H9 (cell line): Measurements from ENCODE around the gene GSN. TPM values are rescaled to one million over a fixed set of nuclear protein-coding genes. Genes with fewer than 3 reads are reported as not detected.

Source experiments
- DNase-seq: peaks from one replicate; pipeline ENCODE4 v3.0.0-alpha.2; 2017
- H2AFZ ChIP-seq: one replicate; pipeline ENCODE4 v1.6.1; 2013; ENCODE audit warnings: mild to moderate bottlenecking, low read length, control low read depth, moderate library complexity
- H2AK5ac ChIP-seq: 2 replicates; pipeline ENCODE4 v1.6.1; 2013; ENCODE audit warnings: low read length, control low read depth, mixed read lengths; ENCODE audit not compliant: insufficient read length
- H2BK120ac ChIP-seq: one replicate; pipeline ENCODE4 v1.6.1; 2013; ENCODE audit warnings: low read depth, mild to moderate bottlenecking, low read length, control low read depth, inconsistent platforms; ENCODE audit not compliant: poor library complexity, severe bottlenecking
- H2BK12ac ChIP-seq: 2 replicates; pipeline ENCODE4 v1.6.1; 2013; ENCODE audit warnings: low read length, control low read depth, mixed read lengths, low read depth; ENCODE audit not compliant: insufficient read length
- H2BK15ac ChIP-seq: 2 replicates; pipeline ENCODE4 v1.6.1; 2013; ENCODE audit warnings: low read depth, low read length, control low read depth
- H2BK20ac ChIP-seq: one replicate; pipeline ENCODE4 v1.6.1; 2013; ENCODE audit warnings: low read depth, mild to moderate bottlenecking, low read length, control low read depth, inconsistent platforms; ENCODE audit not compliant: poor library complexity, severe bottlenecking
- H2BK5ac ChIP-seq: 2 replicates; pipeline ENCODE4 v1.6.1; 2013; ENCODE audit warnings: low read length, control low read depth, mixed read lengths; ENCODE audit not compliant: insufficient read length
- H3K14ac ChIP-seq: 2 replicates; pipeline ENCODE4 v1.6.1; 2013; ENCODE audit warnings: low read length, control low read depth; ENCODE audit not compliant: insufficient read depth
- H3K18ac ChIP-seq: 2 replicates; pipeline ENCODE4 v1.6.1; 2013; ENCODE audit warnings: low read depth, mild to moderate bottlenecking, mixed read lengths, low read length, control low read depth; ENCODE audit not compliant: insufficient read length
- H3K23ac ChIP-seq: 2 replicates; pipeline ENCODE4 v1.6.1; 2013; ENCODE audit warnings: low read length, control low read depth, mixed read lengths, low read depth; ENCODE audit not compliant: insufficient read length
- H3K23me2 ChIP-seq: 2 replicates; pipeline ENCODE4 v1.6.1; 2013; ENCODE audit warnings: low read depth, mild to moderate bottlenecking, mixed read lengths, low read length, control low read depth; ENCODE audit not compliant: insufficient read length, poor library complexity, severe bottlenecking
- H3K27ac ChIP-seq: 2 replicates; pipeline ENCODE4 v1.5.1; 2013; ENCODE audit warnings: low read length, control low read depth, mixed read lengths, low read depth; ENCODE audit not compliant: insufficient read length
- H3K27me3 ChIP-seq: 2 replicates; pipeline ENCODE4 v1.6.1; 2013; ENCODE audit warnings: low read length, control low read depth, inconsistent platforms; ENCODE audit not compliant: insufficient read depth
- H3K4ac ChIP-seq: 2 replicates; pipeline ENCODE4 v1.6.1; 2013; ENCODE audit warnings: low read depth, mild to moderate bottlenecking, control low read depth, inconsistent platforms, low read length, moderate library complexity
- H3K4me1 ChIP-seq: 2 replicates; pipeline ENCODE4 v1.6.1; 2013; ENCODE audit warnings: low read length, control low read depth, inconsistent platforms; ENCODE audit not compliant: insufficient read depth
- H3K4me2 ChIP-seq: 2 replicates; pipeline ENCODE4 v1.6.1; 2013; ENCODE audit warnings: low read length, control low read depth, mixed read lengths; ENCODE audit not compliant: insufficient read length, insufficient read depth
- H3K56ac ChIP-seq: 2 replicates; pipeline ENCODE4 v1.6.1; 2013; ENCODE audit warnings: low read depth, mild to moderate bottlenecking, mixed read lengths, low read length, control low read depth; ENCODE audit not compliant: insufficient read length
- H3K79me1 ChIP-seq: 2 replicates; pipeline ENCODE4 v1.6.1; 2013; ENCODE audit warnings: low read depth, mild to moderate bottlenecking, moderate library complexity, low read length, control low read depth, inconsistent platforms; ENCODE audit not compliant: insufficient read depth, poor library complexity, severe bottlenecking
- H3K79me2 ChIP-seq: 2 replicates; pipeline ENCODE4 v1.6.1; 2013; ENCODE audit warnings: low read length, control low read depth, inconsistent platforms; ENCODE audit not compliant: insufficient read depth
- H3K9ac ChIP-seq: 2 replicates; pipeline ENCODE4 v1.6.1; 2013; ENCODE audit warnings: low read length, control low read depth, mixed read lengths; ENCODE audit not compliant: insufficient read length; ENCODE audit errors: extremely low read depth
- H3K9me3 ChIP-seq: one replicate; pipeline ENCODE4 v1.6.1; 2013; ENCODE audit warnings: low read depth, low read length, inconsistent platforms; ENCODE audit not compliant: control insufficient read depth
- H3T11ph ChIP-seq: one replicate; pipeline ENCODE4 v1.6.1; 2013; ENCODE audit warnings: mild to moderate bottlenecking, low read length, control low read depth, inconsistent platforms
- H4K20me1 ChIP-seq: one replicate; pipeline ENCODE4 v1.6.1; 2013; ENCODE audit not compliant: control insufficient read depth, insufficient read length, insufficient read depth
- H4K5ac ChIP-seq: 2 replicates; pipeline ENCODE4 v1.6.1; 2013; ENCODE audit warnings: low read depth, mild to moderate bottlenecking, mixed read lengths, low read length, control low read depth; ENCODE audit not compliant: insufficient read length
- H4K8ac ChIP-seq: replicated peaks from 2 replicates; pipeline ENCODE4 v1.6.1; 2013; ENCODE audit warnings: low read length, control low read depth, mixed read lengths, low read depth; ENCODE audit not compliant: insufficient read length
- H4K91ac ChIP-seq: 2 replicates; pipeline ENCODE4 v1.6.1; 2013; ENCODE audit warnings: low read depth, mild to moderate bottlenecking, moderate library complexity, mixed read lengths, low read length, control low read depth; ENCODE audit not compliant: insufficient read length
- H3K27ac Mint-ChIP-seq, 3 experiments: 2 replicates in 2 of 3; 3 replicates in 1 of 3; pipeline ENCODE4 v1.8.0; 2020 to 2021; ENCODE audit warnings: mixed read lengths in 3 of 3, mild to moderate bottlenecking in 1 of 3, moderate library complexity in 1 of 3
- H3K27me3 Mint-ChIP-seq: 2 replicates; pipeline ENCODE4 v1.8.0; 2021; ENCODE audit warnings: low read depth, mild to moderate bottlenecking, moderate library complexity, mixed read lengths
- H3K36me3 Mint-ChIP-seq, 3 experiments: 2 replicates in 2 of 3; 3 replicates in 1 of 3; pipeline ENCODE4 v1.8.0; 2020 to 2021; ENCODE audit warnings: low read depth in 3 of 3, mixed read lengths in 3 of 3; ENCODE audit not compliant: insufficient read depth in 1 of 3
- H3K4me1 Mint-ChIP-seq, 2 experiments: 2 replicates each; pipeline ENCODE4 v1.8.0; 2020; ENCODE audit warnings: mixed read lengths in 2 of 2
- H3K4me3 Mint-ChIP-seq, 2 experiments: 2 replicates in 1 of 2; 3 replicates in 1 of 2; pipeline ENCODE4 v1.8.0; 2020 to 2021; ENCODE audit warnings: mild to moderate bottlenecking in 2 of 2, mixed read lengths in 2 of 2, moderate library complexity in 1 of 2
- H3K9me3 Mint-ChIP-seq, 2 experiments: 2 replicates in 1 of 2; 3 replicates in 1 of 2; pipeline ENCODE4 v1.8.0; 2020; ENCODE audit warnings: mild to moderate bottlenecking in 2 of 2, mixed read lengths in 2 of 2, moderate library complexity in 1 of 2
- CTCF ChIP-seq: fragments of 200-600 bp; sonication (generic); conservative IDR thresholded peaks from 3 replicates; pipeline ENCODE4 v1.8.0; 2021; ENCODE audit warnings: antibody characterized with exemption, mild to moderate bottlenecking
- WGBS: extraction: QIAGEN DNeasy Blood & Tissue Kit; methylation state at CpG from one replicate; pipeline ENCODE4 v1.1.7; 2013; ENCODE audit warnings: missing lambda C conversion rate, low lambda C conversion rate, mixed read lengths; ENCODE audit not compliant: insufficient read length; ENCODE audit errors: extremely low coverage; 5-methylcytosine and 5-hydroxymethylcytosine counted together
- total RNA-seq: library from RNA; stranded (reverse); gene quantifications from 2 replicates; pipeline ENCODE4 v1.2.1, GENCODE V29; 2021

Gene GSN
- total RNA-seq, 1 experiment from 2014 or later: 14.9 TPM

DNA sequence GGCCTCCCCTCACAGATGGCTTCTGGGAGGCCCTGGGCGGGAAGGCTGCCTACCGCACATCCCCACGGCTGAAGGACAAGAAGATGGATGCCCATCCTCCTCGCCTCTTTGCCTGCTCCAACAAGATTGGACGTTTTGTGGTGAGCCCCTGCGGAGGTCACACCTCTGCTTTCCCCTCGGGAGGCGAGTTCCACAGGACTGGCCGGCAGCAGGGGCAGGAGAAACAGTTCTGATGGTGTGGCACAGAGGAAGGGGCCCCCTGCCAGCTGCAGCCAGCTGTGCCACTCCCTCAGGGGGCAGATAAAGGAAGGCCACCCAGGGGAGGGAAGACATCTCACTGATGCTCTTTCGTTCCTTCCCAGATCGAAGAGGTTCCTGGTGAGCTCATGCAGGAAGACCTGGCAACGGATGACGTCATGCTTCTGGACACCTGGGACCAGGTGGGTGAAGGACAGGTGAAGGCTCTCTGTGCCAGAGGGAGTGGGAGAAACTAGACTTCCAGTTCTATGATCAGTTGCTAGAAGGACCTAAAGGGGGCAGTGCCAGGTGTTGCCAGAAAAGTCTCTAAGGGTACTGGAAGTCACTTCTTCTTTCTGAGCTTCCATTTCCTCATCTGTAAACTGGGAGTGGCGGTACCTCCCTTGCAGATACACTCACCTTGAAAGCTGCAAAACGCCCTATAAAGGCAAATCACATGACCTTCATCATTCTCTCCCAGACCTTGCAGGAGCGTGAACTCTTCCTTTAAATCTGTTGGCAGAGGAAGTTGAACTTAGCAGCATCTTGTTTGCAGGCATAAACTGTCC is 61.1 kb downstream of the GSN start:
- Histone ChIP-seq H2BK15ac (no peak overlapping the region), H4K8ac (no peak overlapping the region), H3K56ac (no peak overlapping the region), H4K91ac (no peak overlapping the region), H3K9ac (no peak overlapping the region), H3K14ac (no peak overlapping the region), H3K4me2 (no peak overlapping the region), H3T11ph (no peak overlapping the region), H3K9me3 (no peaks in the 10 kb centered on the region), H2BK12ac (no peak overlapping the region), H3K27ac (no peak overlapping the region), H3K79me2 (no peaks in the 10 kb centered on the region), H2AFZ (no peak overlapping the region), H3K4me1 (no peaks in the 10 kb centered on the region), H4K5ac (no peak overlapping the region), H2AK5ac (no peak overlapping the region), H3K27me3 (no peaks in the 10 kb centered on the region), H3K23ac (no peak overlapping the region), H2BK120ac (no peak overlapping the region), H3K4ac (no peak overlapping the region), H3K79me1 (no peaks in the 10 kb centered on the region), H3K23me2 (no peaks in the 10 kb centered on the region), H2BK20ac (no peak overlapping the region), H2BK5ac (no peak overlapping the region), H3K18ac (no peak overlapping the region), H4K20me1 (no peaks in the 10 kb centered on the region)
- Mint-ChIP-seq H3K4me1 (peaks cover 0 to 9% of the 10 kb centered on the region in 2 experiments; a peak in 1 of 4 replicates), H3K36me3 (peaks cover 0 to 11% (median 9%) of the 10 kb centered on the region in 3 experiments; a peak in 4 of 7 replicates), H3K27me3 (peaks cover 2% of the 10 kb centered on the region), H3K27ac (no peak overlapping the region), H3K9me3 (no peaks in the 10 kb centered on the region), H3K4me3 (no peak overlapping the region)
- no CpG with 5 or more reads among the region's 16 CpGs for WGBS
- peak; percentile 22; the same call in 2 of the 3 replicates for TF ChIP-seq CTCF
- no peak for DNase-seq
